SH-SY5Y (cell line): Measurements from ENCODE around the gene BCR.

ENCODE experiments used
- GATA2 ChIP-seq: IDR thresholded peaks from 2 replicates; pipeline ENCODE4 v1.6.1; 2011; ENCODE audit warnings: mild to moderate bottlenecking, low read depth, low read length
- GATA3 ChIP-seq: IDR thresholded peaks from 2 replicates; pipeline ENCODE4 v1.6.1; 2011; ENCODE audit warnings: low read depth, mild to moderate bottlenecking, low read length, moderate library complexity

DNA sequence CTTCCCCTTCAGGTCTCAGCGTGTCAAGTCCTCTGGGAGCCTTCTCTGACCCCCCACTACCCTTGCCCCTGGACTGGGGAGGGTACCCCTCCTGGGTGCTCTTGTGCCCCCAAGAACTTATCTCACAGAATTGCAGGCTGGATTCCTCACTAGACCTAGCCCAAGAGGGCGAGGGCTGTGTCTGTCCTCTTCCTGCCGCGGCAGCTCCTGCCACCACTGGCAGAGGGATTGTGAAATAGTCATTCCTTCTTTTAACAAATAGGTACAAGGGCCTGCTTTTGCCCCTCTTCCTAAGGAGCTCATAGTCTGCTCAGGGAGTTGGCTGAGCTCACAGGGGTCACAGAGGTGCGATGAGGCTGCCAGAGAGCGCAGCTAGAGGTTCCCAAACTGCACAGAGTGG is 29.5 kb upstream of the BCR start:
- TF ChIP-seq GATA2 (no peak), GATA3 (no peak)
